Measurements from ENCODE around the gene VWA5B1. TPM values are rescaled to one million over a fixed set of nuclear protein-coding genes. Genes with fewer than 3 reads are reported as not detected.

VWA5B1 gene
- polyA plus RNA-seq, 1 donor (not counting 4 experiments of a cell fraction or from before 2014, with no cell fraction given), result not detected

- Histone ChIP-seq H3K79me2 (ENCODE audit: control insufficient read depth, insufficient read depth, low read length) (no peaks in the 10 kb centered on the region), H3K9me3 (ENCODE audit: control insufficient read depth, low read depth, low read length) (no peaks in the 10 kb centered on the region), H3K4me1 (ENCODE audit: control insufficient read depth, extremely low read depth, insufficient read depth, low read length) (peaks cover 28% of the 10 kb centered on the region), H3K36me3 (ENCODE audit: control insufficient read depth in 2 of 2, extremely low read depth in 1 of 2, insufficient read depth in 2 of 2, low read length in 2 of 2) (no peaks in the 10 kb centered on the region), H2AFZ (ENCODE audit: control insufficient read depth, low read length) (no peak overlapping the region), H3K4me2 (ENCODE audit: control insufficient read depth, extremely low read depth, insufficient read depth, low read depth, low read length) (no peak overlapping the region), H3K9ac (ENCODE audit: control insufficient read depth, extremely low read depth, insufficient read depth, low read length) (no peak overlapping the region), H4K20me1 (ENCODE audit: control insufficient read depth, extremely low read depth, insufficient read depth, low read length) (no peaks in the 10 kb centered on the region), H3K9me1 (ENCODE audit: control insufficient read depth, extremely low read depth, insufficient read depth, low read length) (peaks cover 3% of the 10 kb centered on the region), H3K27ac (ENCODE audit: control insufficient read depth, insufficient read depth, low read length) (no peak overlapping the region), H3K4me3 (ENCODE audit: control insufficient read depth in 2 of 3, extremely low read depth in 1 of 3, insufficient read depth in 2 of 3, low read depth in 1 of 3, low read length in 3 of 3) (no peak overlapping the region), H3K27me3 (ENCODE audit: control insufficient read depth, extremely low read depth, insufficient read depth, low read length) (no peaks in the 10 kb centered on the region)
- TF ChIP-seq EZH2 (IDR thresholded peaks at IDR 0.05; ENCODE audit: low read length), result no peak
- peak; percentile 92 for TF ChIP-seq CTCF (optimal IDR thresholded peaks at IDR 0.05 in 1 of 3, IDR thresholded peaks at IDR 0.05 in 1 of 3, conservative IDR thresholded peaks at IDR 0.05 in 1 of 3; ENCODE audit: extremely low read depth in 1 of 3, insufficient read depth in 2 of 3, low read length in 3 of 3)
- dilution Hi-C loops (cut with MboI; ENCODE audit: extremely low pct_ligation_motif_present, low sequenced_read_pairs), result no loop called here
- no peak for DNase-seq (ENCODE audit: low read depth, low spot score)
- peak; percentile 88 for FAIRE-seq
Measured at GRCh38 chr1:20376880-20377494, 86.3 kb downstream of the VWA5B1 start.

- Histone ChIP-seq H3K79me2 (ENCODE audit: control insufficient read depth, insufficient read depth, low read length) (no peaks in the 10 kb centered on the region), H3K27ac (ENCODE audit: control insufficient read depth, insufficient read depth, low read length) (no peak overlapping the region), H3K36me3 (ENCODE audit: control insufficient read depth in 2 of 2, extremely low read depth in 1 of 2, insufficient read depth in 2 of 2, low read length in 2 of 2) (no peaks in the 10 kb centered on the region), H3K27me3 (ENCODE audit: control insufficient read depth, extremely low read depth, insufficient read depth, low read length) (no peaks in the 10 kb centered on the region), H3K4me1 (ENCODE audit: control insufficient read depth, extremely low read depth, insufficient read depth, low read length) (peaks cover 28% of the 10 kb centered on the region), H3K9me3 (ENCODE audit: control insufficient read depth, low read depth, low read length) (no peaks in the 10 kb centered on the region), H3K4me2 (ENCODE audit: control insufficient read depth, extremely low read depth, insufficient read depth, low read depth, low read length) (no peak overlapping the region), H4K20me1 (ENCODE audit: control insufficient read depth, extremely low read depth, insufficient read depth, low read length) (no peaks in the 10 kb centered on the region), H2AFZ (ENCODE audit: control insufficient read depth, low read length) (no peak overlapping the region), H3K4me3 (ENCODE audit: control insufficient read depth in 2 of 3, extremely low read depth in 1 of 3, insufficient read depth in 2 of 3, low read depth in 1 of 3, low read length in 3 of 3) (no peak overlapping the region), H3K9ac (ENCODE audit: control insufficient read depth, extremely low read depth, insufficient read depth, low read length) (no peak overlapping the region), H3K9me1 (ENCODE audit: control insufficient read depth, extremely low read depth, insufficient read depth, low read length) (peaks cover 3% of the 10 kb centered on the region)
- TF ChIP-seq CTCF (optimal IDR thresholded peaks at IDR 0.05 in 1 of 3, IDR thresholded peaks at IDR 0.05 in 1 of 3, conservative IDR thresholded peaks at IDR 0.05 in 1 of 3; ENCODE audit: extremely low read depth in 1 of 3, insufficient read depth in 2 of 3, low read length in 3 of 3) (no peak), EZH2 (IDR thresholded peaks at IDR 0.05; ENCODE audit: low read length) (no peak)
- no peak for FAIRE-seq
- dilution Hi-C loops (cut with MboI; ENCODE audit: extremely low pct_ligation_motif_present, low sequenced_read_pairs), result no loop called here
- no peak for DNase-seq (ENCODE audit: low read depth, low spot score)
Measured at GRCh38 chr1:20377516-20378270, 87.0 kb downstream of the VWA5B1 start.

All from keratinocyte (primary cell).